AG09309 (cell line): ENCODE results near the gene SRP54.
A peak's percentile ranks its signal among the peaks of the same experiment; 100 is the strongest.

Source experiments
- DNase-seq: peaks from one replicate; pipeline ENCODE4 v3.0.0-alpha.2; 2010; ENCODE audit warnings: low read depth
- H3K4me3 ChIP-seq: 2 replicates; pipeline ENCODE4 v1.5.1; 2011; ENCODE audit warnings: mild to moderate bottlenecking, low read depth, low read length, moderate library complexity; ENCODE audit not compliant: control insufficient read depth
- CTCF ChIP-seq: IDR thresholded peaks from 2 replicates; pipeline ENCODE4 v1.5.1; 2011; ENCODE audit warnings: mild to moderate bottlenecking, low read depth, low read length, inconsistent platforms; ENCODE audit not compliant: insufficient read depth, control insufficient read depth; ENCODE audit errors: missing control alignments

The SRP54 gene

DNA sequence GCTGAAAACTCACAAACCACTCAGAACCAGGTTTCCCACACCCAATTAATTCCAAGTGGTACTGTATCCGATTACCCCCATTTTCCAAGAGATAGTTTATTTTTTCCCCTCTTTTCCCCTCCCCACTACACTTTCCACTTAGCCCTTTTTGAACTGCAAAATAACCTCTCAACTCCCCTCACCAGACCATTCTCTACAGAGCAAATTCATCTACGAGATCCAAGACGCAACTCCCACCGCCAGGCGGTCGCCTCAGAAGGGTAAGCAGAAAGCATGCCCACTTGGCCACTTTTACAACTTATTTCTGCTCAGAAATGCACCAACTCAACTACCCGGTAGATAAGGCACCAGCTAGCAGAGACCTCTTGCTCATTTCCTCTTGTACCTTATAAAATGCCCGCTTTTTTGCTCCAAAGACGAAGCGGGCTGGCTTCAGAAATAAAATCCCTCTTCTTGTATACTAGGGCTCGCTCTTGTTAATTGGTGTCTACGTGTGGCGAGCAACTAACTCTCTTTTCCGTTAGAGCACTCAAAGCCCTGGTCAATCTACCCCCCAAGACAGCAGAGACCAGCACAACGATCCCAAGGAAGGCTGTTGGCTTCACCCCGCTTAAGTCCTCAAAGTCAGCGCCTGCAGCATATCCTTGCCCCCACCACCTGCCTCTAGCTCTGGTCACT is 910 bp upstream of the SRP54 start:
- H3K4me3 ChIP-seq, result peak overlapping the region; percentile 87
- no peak for DNase-seq
- peak; percentile 43 for TF ChIP-seq CTCF

GRCh38 chr14:34983148-34983760 is 462 bp downstream of the SRP54 start:
- DNase-seq, result no peak
- H3K4me3 ChIP-seq, result peak overlapping the region; percentile 87
- TF ChIP-seq CTCF, result no peak

GRCh38 chr14:34983786-34984185 is 994 bp downstream of the SRP54 start:
- no peak for TF ChIP-seq CTCF
- peak overlapping the region; percentile 87 for H3K4me3 ChIP-seq
- no peak for DNase-seq

- H3K4me3 ChIP-seq, result no peak overlapping the region
These were observed 2.9 kb downstream of the SRP54 start for GRCh38 chr14:34985740-34986139.

DNA sequence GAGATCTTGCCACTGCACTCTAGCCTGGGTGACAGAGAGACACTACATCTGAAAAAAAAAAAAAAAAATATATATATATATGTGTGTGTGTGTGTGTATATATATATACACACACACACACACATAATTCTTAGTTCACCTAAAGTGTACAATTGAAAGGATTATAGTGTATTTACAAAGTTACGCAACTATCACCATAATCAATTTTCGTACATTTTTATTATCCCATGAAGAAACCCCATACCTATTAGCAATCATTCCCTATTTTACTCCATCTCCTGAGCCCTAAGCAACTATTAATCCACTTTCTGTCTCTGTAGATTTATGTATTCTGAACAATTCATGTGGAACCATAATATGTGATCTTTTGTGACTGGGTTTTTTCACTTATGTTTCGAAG is 4.4 kb downstream of the SRP54 start:
- no peak for DNase-seq
- no peak for TF ChIP-seq CTCF
- no peak overlapping the region for H3K4me3 ChIP-seq

More at GRCh38 chr14:34985740-34986139, 2.9 kb downstream of the SRP54 start:
- DNase-seq, result no peak
- no peak for TF ChIP-seq CTCF

DNA sequence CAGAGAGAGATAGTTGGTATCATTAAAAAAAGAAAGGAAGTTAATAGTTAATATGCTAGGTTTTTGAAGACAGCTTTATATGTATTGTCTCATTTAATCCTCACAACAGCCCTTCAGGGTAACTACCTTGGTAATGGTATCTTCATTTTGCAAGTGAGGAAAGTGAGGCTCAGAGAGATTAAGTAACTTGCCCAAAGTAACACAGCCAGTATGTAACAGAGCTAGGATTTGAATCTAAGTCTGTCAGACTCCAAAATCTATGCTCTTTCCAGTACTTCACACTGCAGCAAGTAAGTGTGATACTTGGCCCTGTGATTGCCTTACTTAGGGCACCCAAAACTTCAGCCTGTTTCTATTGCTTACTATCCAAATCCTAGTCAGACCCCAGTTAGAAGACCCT is 7.0 kb downstream of the SRP54 start:
- no peak for TF ChIP-seq CTCF
- no peak for DNase-seq
- no peak overlapping the region for H3K4me3 ChIP-seq
